ENCODE measurements around the gene ERC2.

The ERC2 gene

DNA sequence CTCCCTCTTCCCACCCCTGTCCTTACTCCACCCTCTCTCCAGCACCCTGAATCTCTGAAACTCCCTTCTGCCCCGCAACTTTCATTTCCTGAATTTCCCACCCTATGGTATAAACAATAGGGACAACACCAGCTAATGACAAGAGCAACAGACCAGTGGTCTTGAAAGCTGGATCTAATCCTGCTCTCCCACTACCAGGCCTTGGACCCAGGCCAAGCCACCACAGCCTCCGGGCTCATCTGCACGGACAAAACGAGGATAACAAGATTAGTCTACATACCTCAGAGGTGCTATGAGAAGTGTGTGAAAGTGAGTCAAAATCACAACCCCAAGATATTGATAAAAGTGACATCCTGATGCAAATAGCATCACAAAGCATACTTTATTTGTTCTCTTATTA is 128.6 kb downstream of the ERC2 start:
- Histone ChIP-seq H3K4me1 (ENCODE audit: control insufficient read depth in 1 of 2, insufficient read depth in 2 of 2, low read length in 2 of 2) (no peaks in the 10 kb centered on the region), H3K36me3 (ENCODE audit: control insufficient read depth in 1 of 2, insufficient read depth in 2 of 2, low read length in 2 of 2) (no peaks in the 10 kb centered on the region), H3K18ac (ENCODE audit: low read length) (no peak overlapping the region), H3K14ac (ENCODE audit: low read length) (no peak overlapping the region), H3K4ac (ENCODE audit: low read depth, low read length) (no peak overlapping the region), H3K4me3 (ENCODE audit: low read depth, low read length) (no peak overlapping the region), H3K79me2 (ENCODE audit: control insufficient read depth, insufficient read depth, low read length, poor library complexity) (no peaks in the 10 kb centered on the region), H3K27me3 (ENCODE audit: insufficient read depth, low read length) (no peaks in the 10 kb centered on the region), H3K4me2 (ENCODE audit: low read length) (no peak overlapping the region), H2BK5ac (ENCODE audit: low read depth, low read length, poor library complexity) (no peak overlapping the region), H3K27ac (ENCODE audit: low read depth, low read length) (no peak overlapping the region), H3K9ac (ENCODE audit: low read length) (peak overlapping the region; percentile 65), H2BK120ac (ENCODE audit: insufficient read depth, low read length, poor library complexity) (no peak overlapping the region), H3K23ac (ENCODE audit: low read length) (no peak overlapping the region), H4K8ac (ENCODE audit: low read depth, low read length) (no peak overlapping the region), H3K79me1 (ENCODE audit: low read length) (no peaks in the 10 kb centered on the region), H2AK5ac (ENCODE audit: low read length) (no peak overlapping the region), H4K12ac (ENCODE audit: low read depth, low read length) (no peak overlapping the region), H3K9me3 (ENCODE audit: insufficient read depth, low read depth, low read length) (no peaks in the 10 kb centered on the region), H4K91ac (ENCODE audit: low read depth, low read length) (no peak overlapping the region), H2AFZ (ENCODE audit: insufficient read depth, low read length, poor library complexity) (no peak overlapping the region), H2BK12ac (ENCODE audit: low read length) (no peak overlapping the region)
- DNase-seq, result no peak
- no CpG with 5 or more reads among the region's 4 CpGs for WGBS (ENCODE audit: extremely low coverage, insufficient coverage, insufficient read length)

DNA sequence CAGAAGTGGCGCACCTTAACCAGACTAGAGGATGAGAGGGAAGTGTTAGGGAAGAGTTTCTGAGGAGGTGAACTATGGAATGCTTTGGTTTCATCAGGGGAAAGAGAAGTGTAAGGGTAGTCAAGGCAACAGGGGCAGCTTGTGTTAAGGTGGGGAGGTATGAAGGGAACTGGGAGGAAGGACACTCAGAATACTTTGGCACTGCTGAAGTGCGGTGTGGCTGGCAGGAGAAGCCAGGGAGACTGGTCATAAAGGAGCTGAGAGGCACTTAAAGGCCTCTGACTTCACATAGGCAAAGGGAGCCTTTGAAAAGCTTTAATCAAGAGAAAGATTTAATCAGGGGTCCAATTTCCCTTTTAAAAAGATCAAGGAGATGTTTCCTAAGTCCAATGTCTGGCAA is 129.0 kb downstream of the ERC2 start:
- no peak overlapping the region for H3K4me2 ChIP-seq (ENCODE audit: low read length)
- H2BK5ac ChIP-seq (ENCODE audit: low read depth, low read length, poor library complexity), result no peak overlapping the region
- H3K9me3 ChIP-seq (ENCODE audit: insufficient read depth, low read depth, low read length), result no peaks in the 10 kb centered on the region
- no peak overlapping the region for H2BK120ac ChIP-seq (ENCODE audit: insufficient read depth, low read length, poor library complexity)
- WGBS (ENCODE audit: extremely low coverage, insufficient coverage, insufficient read length), result no CpG with 5 or more reads among the region's 2 CpGs
- no peak overlapping the region for H2AK5ac ChIP-seq (ENCODE audit: low read length)
- H2BK12ac ChIP-seq (ENCODE audit: low read length), result no peak overlapping the region
- H3K79me2 ChIP-seq (ENCODE audit: control insufficient read depth, insufficient read depth, low read length, poor library complexity), result no peaks in the 10 kb centered on the region
- no peak overlapping the region for H3K4ac ChIP-seq (ENCODE audit: low read depth, low read length)
- H3K27me3 ChIP-seq (ENCODE audit: insufficient read depth, low read length), result no peaks in the 10 kb centered on the region
- no peak overlapping the region for H4K91ac ChIP-seq (ENCODE audit: low read depth, low read length)
- no peak overlapping the region for H3K9ac ChIP-seq (ENCODE audit: low read length)
- no peak overlapping the region for H3K27ac ChIP-seq (ENCODE audit: low read depth, low read length)
- H3K36me3 ChIP-seq (ENCODE audit: control insufficient read depth in 1 of 2, insufficient read depth in 2 of 2, low read length in 2 of 2), result no peaks in the 10 kb centered on the region
- no peak overlapping the region for H3K18ac ChIP-seq (ENCODE audit: low read length)
- H3K14ac ChIP-seq (ENCODE audit: low read length), result no peak overlapping the region
- H4K8ac ChIP-seq (ENCODE audit: low read depth, low read length), result no peak overlapping the region
- no peak overlapping the region for H4K12ac ChIP-seq (ENCODE audit: low read depth, low read length)
- H3K79me1 ChIP-seq (ENCODE audit: low read length), result no peaks in the 10 kb centered on the region
- H2AFZ ChIP-seq (ENCODE audit: insufficient read depth, low read length, poor library complexity), result no peak overlapping the region
- no peak for DNase-seq
- no peak overlapping the region for H3K23ac ChIP-seq (ENCODE audit: low read length)
- H3K4me3 ChIP-seq (ENCODE audit: low read depth, low read length), result no peak overlapping the region
- H3K4me1 ChIP-seq (ENCODE audit: control insufficient read depth in 1 of 2, insufficient read depth in 2 of 2, low read length in 2 of 2), result no peaks in the 10 kb centered on the region

DNA sequence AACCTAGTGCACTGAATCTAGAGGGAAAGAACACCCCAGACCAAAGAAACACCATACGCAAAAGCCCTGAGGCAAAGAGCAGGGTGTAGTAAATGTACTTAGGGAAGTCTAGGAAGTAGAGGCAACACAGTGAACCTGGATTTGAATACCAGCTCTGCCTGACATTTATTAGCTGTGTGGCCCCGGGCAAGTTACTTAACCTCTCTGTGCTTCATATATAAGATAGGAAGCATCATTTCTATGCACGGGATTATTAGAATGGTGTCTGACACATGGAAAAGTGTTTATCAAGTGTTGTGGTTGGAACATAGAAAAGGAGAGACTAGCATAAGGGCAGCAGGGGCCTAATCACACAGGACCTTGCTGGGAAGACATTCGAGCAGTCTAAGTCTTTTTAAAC is 132.2 kb downstream of the ERC2 start:
- Histone ChIP-seq H2BK5ac (ENCODE audit: low read depth, low read length, poor library complexity) (no peak overlapping the region), H3K4me2 (ENCODE audit: low read length) (no peak overlapping the region), H3K9me3 (ENCODE audit: insufficient read depth, low read depth, low read length) (peaks cover 2% of the 10 kb centered on the region), H3K18ac (ENCODE audit: low read length) (no peak overlapping the region), H3K4me1 (ENCODE audit: control insufficient read depth in 1 of 2, insufficient read depth in 2 of 2, low read length in 2 of 2) (no peaks in the 10 kb centered on the region), H3K9ac (ENCODE audit: low read length) (no peak overlapping the region), H3K36me3 (ENCODE audit: control insufficient read depth in 1 of 2, insufficient read depth in 2 of 2, low read length in 2 of 2) (no peaks in the 10 kb centered on the region), H3K79me2 (ENCODE audit: control insufficient read depth, insufficient read depth, low read length, poor library complexity) (no peaks in the 10 kb centered on the region), H3K4me3 (ENCODE audit: low read depth, low read length) (no peak overlapping the region), H3K4ac (ENCODE audit: low read depth, low read length) (no peak overlapping the region), H3K27me3 (ENCODE audit: insufficient read depth, low read length) (no peaks in the 10 kb centered on the region), H3K79me1 (ENCODE audit: low read length) (no peaks in the 10 kb centered on the region), H4K91ac (ENCODE audit: low read depth, low read length) (no peak overlapping the region), H3K23ac (ENCODE audit: low read length) (no peak overlapping the region), H2BK120ac (ENCODE audit: insufficient read depth, low read length, poor library complexity) (no peak overlapping the region), H4K12ac (ENCODE audit: low read depth, low read length) (no peak overlapping the region), H2BK12ac (ENCODE audit: low read length) (no peak overlapping the region), H2AK5ac (ENCODE audit: low read length) (no peak overlapping the region), H3K27ac (ENCODE audit: low read depth, low read length) (no peak overlapping the region), H3K14ac (ENCODE audit: low read length) (no peak overlapping the region), H4K8ac (ENCODE audit: low read depth, low read length) (no peak overlapping the region), H2AFZ (ENCODE audit: insufficient read depth, low read length, poor library complexity) (no peak overlapping the region)
- WGBS (ENCODE audit: extremely low coverage, insufficient coverage, insufficient read length), result no CpG with 5 or more reads among the region's 4 CpGs
- no peak for DNase-seq

DNA sequence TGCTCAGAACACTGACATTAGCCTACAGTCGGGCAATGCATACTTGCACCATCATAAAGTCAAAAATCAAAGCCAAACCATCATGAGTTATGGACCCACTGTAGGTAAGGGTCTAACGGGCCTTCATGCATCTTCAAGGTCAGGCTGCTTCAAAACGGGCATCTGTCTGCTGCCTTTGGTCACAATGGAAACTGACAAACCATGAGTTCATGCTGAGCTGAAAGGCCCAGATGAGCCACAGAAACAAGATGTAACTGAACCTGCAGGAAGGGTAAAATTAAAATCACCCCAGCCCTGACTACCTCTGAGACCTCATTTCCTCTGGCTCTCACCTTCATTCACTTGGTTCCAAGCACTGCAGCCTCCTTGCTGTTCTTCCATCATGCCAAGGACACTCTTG is 143.8 kb downstream of the ERC2 start:
- no CpG with 5 or more reads among the region's 3 CpGs for WGBS (ENCODE audit: extremely low coverage, insufficient coverage, insufficient read length)
- no peak overlapping the region for H2BK12ac ChIP-seq (ENCODE audit: low read length)
- H2BK120ac ChIP-seq (ENCODE audit: insufficient read depth, low read length, poor library complexity), result no peak overlapping the region

More for the DNA sequence above, 143.8 kb downstream of the ERC2 start:
- H4K91ac ChIP-seq (ENCODE audit: low read depth, low read length), result no peak overlapping the region
- no peak overlapping the region for H4K12ac ChIP-seq (ENCODE audit: low read depth, low read length)
- H3K79me2 ChIP-seq (ENCODE audit: control insufficient read depth, insufficient read depth, low read length, poor library complexity), result no peaks in the 10 kb centered on the region
- H3K27me3 ChIP-seq (ENCODE audit: insufficient read depth, low read length), result no peaks in the 10 kb centered on the region
- H3K4ac ChIP-seq (ENCODE audit: low read depth, low read length), result no peak overlapping the region
- H3K4me3 ChIP-seq (ENCODE audit: low read depth, low read length), result no peak overlapping the region
- H3K23ac ChIP-seq (ENCODE audit: low read length), result no peak overlapping the region
- H3K27ac ChIP-seq (ENCODE audit: low read depth, low read length), result no peak overlapping the region
- H3K4me2 ChIP-seq (ENCODE audit: low read length), result no peak overlapping the region
- H3K36me3 ChIP-seq (ENCODE audit: control insufficient read depth in 1 of 2, insufficient read depth in 2 of 2, low read length in 2 of 2), result no peaks in the 10 kb centered on the region
- no peaks in the 10 kb centered on the region for H3K9me3 ChIP-seq (ENCODE audit: insufficient read depth, low read depth, low read length)
- H3K9ac ChIP-seq (ENCODE audit: low read length), result no peak overlapping the region
- no peak overlapping the region for H2AFZ ChIP-seq (ENCODE audit: insufficient read depth, low read length, poor library complexity)
- no peaks in the 10 kb centered on the region for H3K79me1 ChIP-seq (ENCODE audit: low read length)
- H2BK5ac ChIP-seq (ENCODE audit: low read depth, low read length, poor library complexity), result no peak overlapping the region
- no peak overlapping the region for H4K8ac ChIP-seq (ENCODE audit: low read depth, low read length)
- no peaks in the 10 kb centered on the region for H3K4me1 ChIP-seq (ENCODE audit: control insufficient read depth in 1 of 2, insufficient read depth in 2 of 2, low read length in 2 of 2)
- H3K14ac ChIP-seq (ENCODE audit: low read length), result no peak overlapping the region
- no peak overlapping the region for H3K18ac ChIP-seq (ENCODE audit: low read length)
- no peak overlapping the region for H2AK5ac ChIP-seq (ENCODE audit: low read length)
- no peak for DNase-seq
